Gastrocnemius medialis (tissue), 4 donors: ENCODE data around the gene PHLDA2.

ENCODE experiments used
- POLR2A ChIP-seq, 2 donors: fragments of 450-650 bp; IDR thresholded peaks; one replicate each; pipeline ENCODE4 v1.6.1; 2017; ENCODE audit warnings: antibody characterized with exemption in 2 of 2, mild to moderate bottlenecking in 2 of 2, moderate library complexity in 2 of 2
- TF ChIP-seq, protein P1 (sequence below), 5 experiments: fragments of 450-650 bp in 3 of 5; fragments of 200-600 bp in 2 of 5; sonication (generic) in 2 of 5; IDR thresholded peaks in 4 of 5; conservative IDR thresholded peaks in 1 of 5; 1 replicate in 4 of 5; 2 replicates in 1 of 5; pipeline ENCODE4 v1.5.1; 2016 to 2019; ENCODE audit warnings: antibody characterized with exemption in 5 of 5, mild to moderate bottlenecking in 3 of 5, moderate library complexity in 3 of 5

DNA sequence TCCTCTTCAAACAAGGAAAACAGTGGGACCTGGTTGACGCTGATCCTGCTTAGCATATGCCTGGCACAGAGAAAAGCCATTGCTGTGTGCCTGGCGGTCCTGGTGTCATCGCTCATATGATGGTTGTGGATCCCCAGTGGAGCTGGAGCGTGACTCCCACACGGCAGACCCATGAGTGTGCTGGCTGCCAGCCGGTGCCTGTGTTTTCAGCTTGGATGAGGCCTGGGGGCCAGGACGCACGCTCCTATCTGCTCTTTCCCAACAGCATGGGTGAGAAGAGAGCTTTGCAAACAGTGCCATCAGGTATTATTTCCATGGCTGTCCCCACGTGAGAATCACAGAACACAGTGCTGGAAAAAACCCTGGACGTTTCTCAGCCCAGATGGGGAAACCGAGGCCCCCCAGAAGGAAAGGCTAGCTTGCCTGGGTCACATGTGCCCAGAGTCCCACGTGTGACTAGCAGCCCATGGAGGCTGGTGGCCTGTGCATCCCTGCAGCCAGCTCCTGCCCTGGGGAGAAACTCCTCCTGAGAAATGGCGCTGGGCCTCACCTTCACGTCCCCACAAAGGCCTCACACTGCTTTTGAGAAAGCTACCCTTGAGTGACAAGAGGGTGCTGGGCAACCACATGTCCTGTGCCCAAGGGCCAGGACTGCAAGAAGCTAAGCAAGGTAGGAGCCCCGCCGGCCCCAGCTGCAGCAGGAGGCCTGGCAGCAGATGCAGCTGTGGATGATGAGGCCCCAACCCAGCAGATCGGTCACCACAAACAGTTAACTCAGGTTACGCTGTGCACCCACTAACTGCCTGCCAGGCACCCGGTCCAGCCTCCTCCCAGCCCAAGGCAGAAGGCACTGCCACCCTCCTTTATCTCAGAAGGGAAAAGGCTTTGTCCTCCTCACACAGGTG is 47.9 kb downstream of the PHLDA2 start:
- TF ChIP-seq, protein P1, sequence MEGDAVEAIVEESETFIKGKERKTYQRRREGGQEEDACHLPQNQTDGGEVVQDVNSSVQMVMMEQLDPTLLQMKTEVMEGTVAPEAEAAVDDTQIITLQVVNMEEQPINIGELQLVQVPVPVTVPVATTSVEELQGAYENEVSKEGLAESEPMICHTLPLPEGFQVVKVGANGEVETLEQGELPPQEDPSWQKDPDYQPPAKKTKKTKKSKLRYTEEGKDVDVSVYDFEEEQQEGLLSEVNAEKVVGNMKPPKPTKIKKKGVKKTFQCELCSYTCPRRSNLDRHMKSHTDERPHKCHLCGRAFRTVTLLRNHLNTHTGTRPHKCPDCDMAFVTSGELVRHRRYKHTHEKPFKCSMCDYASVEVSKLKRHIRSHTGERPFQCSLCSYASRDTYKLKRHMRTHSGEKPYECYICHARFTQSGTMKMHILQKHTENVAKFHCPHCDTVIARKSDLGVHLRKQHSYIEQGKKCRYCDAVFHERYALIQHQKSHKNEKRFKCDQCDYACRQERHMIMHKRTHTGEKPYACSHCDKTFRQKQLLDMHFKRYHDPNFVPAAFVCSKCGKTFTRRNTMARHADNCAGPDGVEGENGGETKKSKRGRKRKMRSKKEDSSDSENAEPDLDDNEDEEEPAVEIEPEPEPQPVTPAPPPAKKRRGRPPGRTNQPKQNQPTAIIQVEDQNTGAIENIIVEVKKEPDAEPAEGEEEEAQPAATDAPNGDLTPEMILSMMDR (IDR thresholded peaks at IDR 0.05 in 4 of 5, conservative IDR thresholded peaks at IDR 0.05 in 1 of 5): no peak
- no peak for TF ChIP-seq POLR2A (IDR thresholded peaks at IDR 0.05)
